CD4-positive, CD25-positive, alpha-beta regulatory T cell (primary cell): Measurements from ENCODE around the gene CBX8. TPM values are rescaled to one million over a fixed set of nuclear protein-coding genes. Genes with fewer than 3 reads are reported as not detected.
A peak's percentile ranks its signal among the peaks of the same experiment; 100 is the strongest.

ENCODE experiments used
- ATAC-seq, 2 donors: fragments of 150-1000 bp; cut with Tn5 transposase; one replicate each; pipeline ENCODE4 v1.10.0; 2021; ENCODE audit warnings: low read depth in 2 of 2, moderate number of reproducible peaks in 2 of 2, moderate library complexity in 1 of 2
- DNase-seq, 3 donors: peaks; one replicate each; pipeline versions ENCODE4 v3.0.0 to v3.0.0-alpha.2; 2012 to 2022; ENCODE audit warnings: mixed read lengths in 1 of 3
- H3K27ac ChIP-seq: one replicate; pipeline ENCODE4 v1.7.0; 2013; ENCODE audit warnings: mild to moderate bottlenecking, low read length; ENCODE audit not compliant: insufficient read depth, poor library complexity, severe bottlenecking
- H3K27me3 ChIP-seq: one replicate; pipeline ENCODE4 v1.7.0; 2013; ENCODE audit warnings: low read length; ENCODE audit not compliant: control insufficient read depth, insufficient read depth
- H3K36me3 ChIP-seq: one replicate; pipeline ENCODE4 v1.7.0; 2013; ENCODE audit warnings: mild to moderate bottlenecking, low read length, moderate library complexity; ENCODE audit not compliant: control insufficient read depth, insufficient read depth
- H3K4me1 ChIP-seq: 2 replicates; pipeline ENCODE4 v1.7.0; 2013; ENCODE audit warnings: mild to moderate bottlenecking, low read length; ENCODE audit not compliant: insufficient read depth, control insufficient read depth, poor library complexity, severe bottlenecking
- H3K4me3 ChIP-seq: one replicate; pipeline ENCODE4 v1.7.0; 2013; ENCODE audit warnings: low read depth, mild to moderate bottlenecking, low read length, moderate library complexity
- H3K9me3 ChIP-seq, 2 experiments: 1 replicate in 1 of 2; 2 replicates in 1 of 2; pipeline ENCODE4 v1.7.0; 2013; ENCODE audit warnings: low read length in 2 of 2, mild to moderate bottlenecking in 1 of 2, moderate library complexity in 1 of 2; ENCODE audit not compliant: control insufficient read depth in 2 of 2
- H3K27ac Mint-ChIP-seq, 3 donors: one replicate each; pipeline ENCODE4 v1.8.0; 2020 to 2022; ENCODE audit warnings: mild to moderate bottlenecking in 3 of 3, mixed read lengths in 3 of 3, moderate library complexity in 2 of 3
- H3K27me3 Mint-ChIP-seq: one replicate; pipeline ENCODE4 v1.8.0; 2022; ENCODE audit warnings: mild to moderate bottlenecking, mixed read lengths
- H3K36me3 Mint-ChIP-seq: one replicate; pipeline ENCODE4 v1.8.0; 2020; ENCODE audit warnings: mixed read lengths
- H3K4me1 Mint-ChIP-seq, 4 donors: one replicate each; pipeline ENCODE4 v1.8.0; 2020 to 2022; ENCODE audit warnings: mixed read lengths in 4 of 4, mild to moderate bottlenecking in 1 of 4
- H3K4me3 Mint-ChIP-seq, 4 donors: one replicate each; pipeline ENCODE4 v1.8.0; 2020 to 2022; ENCODE audit warnings: mild to moderate bottlenecking in 4 of 4, mixed read lengths in 4 of 4, moderate library complexity in 3 of 4
- H3K9me3 Mint-ChIP-seq, 7 donors: one replicate each; pipeline ENCODE4 v1.8.0; 2020 to 2022; ENCODE audit warnings: mixed read lengths in 7 of 7, mild to moderate bottlenecking in 3 of 7, moderate library complexity in 2 of 7
- polyA plus RNA-seq, 4 donors: library from polyadenylated mRNA; unstranded; fragments of 300-500 nt; fragmentation: Illumina TruSeq; gene quantifications; one replicate each; pipeline ENCODE4 v1.2.3, GENCODE V29; 2021
- total RNA-seq: library from RNA; stranded (reverse); gene quantifications from one replicate; pipeline ENCODE4 v1.2.3, GENCODE V29; 2022

Gene CBX8
- total and polyA plus RNA-seq, 5 donors from 2014 or later = 0.30 to 3.4 (median 1.3) TPM

GRCh38 chr17:79814974-79815835, 18.3 kb upstream of the CBX8 start:
- Mint-ChIP-seq H3K36me3 (no peaks in the 10 kb centered on the region), H3K27ac (no peak overlapping the region), H3K27me3 (peaks cover 56% of the 10 kb centered on the region), H3K4me3 (no peak overlapping the region), H3K9me3 (peaks cover 0 to 7% (median 0%) of the 10 kb centered on the region in 7 donors), H3K4me1 (peaks cover 0 to 28% (median 17%) of the 10 kb centered on the region in 4 donors)
- ATAC-seq (no peak), DNase-seq (no peak)
- H3K9me3 ChIP-seq = no peaks in the 10 kb centered on the region
- no peak overlapping the region for H3K4me3 ChIP-seq
- peaks cover 20% of the 10 kb centered on the region for H3K27me3 ChIP-seq
- peaks cover 46% of the 10 kb centered on the region for H3K4me1 ChIP-seq
- H3K27ac ChIP-seq = no peak overlapping the region
- H3K36me3 ChIP-seq = no peaks in the 10 kb centered on the region

GRCh38 chr17:79814127-79814973, 17.5 kb upstream of the CBX8 start:
- Mint-ChIP-seq H3K9me3 (peaks cover 0 to 7% (median 0%) of the 10 kb centered on the region in 7 donors), H3K4me3 (peak overlapping the region; percentile 65 to 92 (median 69)), H3K27me3 (peaks cover 62% of the 10 kb centered on the region), H3K4me1 (peaks cover 0 to 31% (median 17%) of the 10 kb centered on the region in 4 donors), H3K27ac (peak overlapping the region in 1 of 3 donors; percentile 74), H3K36me3 (no peaks in the 10 kb centered on the region)
- ATAC-seq = no peak
- Histone ChIP-seq H3K27ac (no peak overlapping the region), H3K4me3 (no peak overlapping the region), H3K27me3 (peaks cover 21% of the 10 kb centered on the region), H3K9me3 (no peaks in the 10 kb centered on the region), H3K36me3 (no peaks in the 10 kb centered on the region), H3K4me1 (peaks cover 46% of the 10 kb centered on the region)
- no peak for DNase-seq

- H3K27me3 ChIP-seq = peaks cover 30% of the 10 kb centered on the region
- H3K9me3 Mint-ChIP-seq = peaks cover 0 to 10% (median 0%) of the 10 kb centered on the region in 7 donors
Observed at GRCh38 chr17:79813297-79814126, 16.6 kb upstream of the CBX8 start.

GRCh38 chr17:79812353-79813258, 15.7 kb upstream of the CBX8 start:
- Histone ChIP-seq H3K4me3 (no peak overlapping the region), H3K27me3 (peaks cover 36% of the 10 kb centered on the region)

More at GRCh38 chr17:79813297-79814126, 16.6 kb upstream of the CBX8 start:
- ATAC-seq (no peak), DNase-seq (no peak)
- no peaks in the 10 kb centered on the region for H3K36me3 ChIP-seq
- H3K9me3 ChIP-seq = no peaks in the 10 kb centered on the region
- no peak overlapping the region for H3K4me3 ChIP-seq
- H3K4me1 ChIP-seq = peaks cover 46% of the 10 kb centered on the region
- H3K27ac ChIP-seq = no peak overlapping the region
- Mint-ChIP-seq H3K27me3 (peaks cover 65% of the 10 kb centered on the region), H3K36me3 (no peaks in the 10 kb centered on the region), H3K27ac (no peak overlapping the region), H3K4me3 (peak overlapping the region in 1 of 4 donors; percentile 74), H3K4me1 (peaks cover 0 to 39% (median 17%) of the 10 kb centered on the region in 4 donors)

DNA sequence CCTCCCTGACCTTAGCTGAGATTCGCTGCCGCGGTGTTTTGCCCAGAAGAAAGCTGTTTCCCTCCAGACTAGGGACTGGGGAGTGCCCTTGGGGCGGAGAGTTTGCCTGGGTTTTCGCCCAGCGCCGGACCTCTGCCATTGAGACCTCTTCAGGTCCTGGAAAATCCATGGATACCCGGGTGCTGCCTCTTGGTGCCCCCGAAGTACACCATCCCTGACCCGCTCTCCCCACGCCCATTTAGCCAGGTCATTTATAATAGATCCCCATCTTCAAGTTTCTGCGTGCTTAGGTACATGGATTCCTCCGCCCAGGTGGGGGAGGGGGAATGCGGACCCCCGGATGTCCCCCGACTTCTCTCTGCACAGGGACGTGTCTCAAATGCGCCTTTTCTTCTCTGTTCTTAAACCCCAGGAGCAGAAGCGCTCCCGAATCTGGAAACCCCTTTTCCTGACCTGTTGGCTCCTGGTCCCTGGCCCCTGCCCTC, 15.0 kb upstream of the CBX8 start:
- DNase-seq = no peak
- ATAC-seq = no peak
- Histone ChIP-seq H3K4me1 (peaks cover 46% of the 10 kb centered on the region), H3K27ac (no peak overlapping the region), H3K27me3 (peaks cover 37% of the 10 kb centered on the region), H3K4me3 (no peak overlapping the region), H3K9me3 (no peaks in the 10 kb centered on the region), H3K36me3 (no peaks in the 10 kb centered on the region)
- peaks cover 0 to 10% (median 0%) of the 10 kb centered on the region in 7 donors for H3K9me3 Mint-ChIP-seq
- peaks cover 0 to 41% (median 18%) of the 10 kb centered on the region in 4 donors for H3K4me1 Mint-ChIP-seq
- H3K27ac Mint-ChIP-seq = peak overlapping the region in 1 of 3 donors; percentile 66
- no peaks in the 10 kb centered on the region for H3K36me3 Mint-ChIP-seq
- H3K4me3 Mint-ChIP-seq = peak overlapping the region; percentile 51 to 74 (median 74)
- peaks cover 74% of the 10 kb centered on the region for H3K27me3 Mint-ChIP-seq

More at GRCh38 chr17:79812353-79813258, 15.7 kb upstream of the CBX8 start:
- peaks cover 46% of the 10 kb centered on the region for H3K4me1 ChIP-seq
- DNase-seq (no peak), ATAC-seq (no peak)
- Mint-ChIP-seq H3K4me3 (peak overlapping the region; percentile 73 to 82 (median 74)), H3K27ac (peak overlapping the region in 1 of 3 donors; percentile 82), H3K36me3 (no peaks in the 10 kb centered on the region), H3K27me3 (peaks cover 71% of the 10 kb centered on the region), H3K9me3 (peaks cover 0 to 10% (median 0%) of the 10 kb centered on the region in 7 donors), H3K4me1 (peaks cover 0 to 39% (median 16%) of the 10 kb centered on the region in 4 donors)
- H3K36me3 ChIP-seq = no peaks in the 10 kb centered on the region
- no peak overlapping the region for H3K27ac ChIP-seq
- H3K9me3 ChIP-seq = no peaks in the 10 kb centered on the region

DNA sequence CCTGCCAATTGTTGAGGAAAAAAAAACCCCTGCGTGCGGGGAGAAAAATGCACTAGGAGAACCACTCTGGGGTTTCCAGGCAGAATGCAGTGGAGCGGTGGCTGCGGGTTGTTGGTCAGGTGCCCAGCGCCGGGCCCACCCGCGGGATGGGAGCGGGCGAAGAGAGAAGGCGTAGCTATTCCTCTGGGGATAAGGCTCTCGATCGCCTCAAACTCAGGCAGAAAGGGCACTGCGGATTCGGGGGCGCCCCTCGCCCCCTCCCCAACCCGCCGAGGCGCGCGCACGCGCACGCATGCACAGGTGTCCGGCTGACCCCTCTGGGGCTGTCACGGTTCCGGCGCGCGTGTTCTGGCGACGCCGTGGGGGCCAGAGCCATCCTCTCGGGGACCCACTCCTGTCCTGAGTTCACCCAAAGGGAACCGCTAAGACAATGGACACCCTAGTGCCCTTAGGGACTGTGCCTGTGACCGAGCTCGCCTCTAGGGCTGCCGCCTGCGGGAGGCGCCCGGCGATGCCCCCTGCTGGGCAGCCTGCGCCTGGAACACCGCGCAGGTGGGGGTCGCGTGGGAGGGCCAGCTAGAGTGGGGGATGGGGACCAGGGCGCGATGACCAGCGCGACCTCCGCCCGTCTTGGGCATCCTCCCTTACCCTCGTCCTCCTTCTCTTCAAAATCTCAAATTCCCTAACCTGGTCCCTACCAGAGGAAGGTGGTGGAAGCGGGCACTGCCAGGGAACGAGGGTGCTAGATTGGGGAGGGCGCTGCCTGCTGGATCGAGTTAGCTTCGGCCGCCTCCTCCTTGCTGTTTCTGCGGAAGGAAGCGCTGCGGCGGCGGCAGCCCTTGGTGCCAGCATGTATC, 14.4 kb upstream of the CBX8 start:
- no peak overlapping the region for H3K27ac ChIP-seq
- no peak overlapping the region for H3K4me3 ChIP-seq
- peak in 1 of 3 donors; percentile 56 for DNase-seq
- no peaks in the 10 kb centered on the region for H3K36me3 Mint-ChIP-seq
- no peaks in the 10 kb centered on the region for H3K36me3 ChIP-seq
- no peak for ATAC-seq
- H3K9me3 ChIP-seq = no peaks in the 10 kb centered on the region
- peaks cover 0 to 39% (median 17%) of the 10 kb centered on the region in 4 donors for H3K4me1 Mint-ChIP-seq
- peak overlapping the region; percentile 43 to 74 (median 74) for H3K4me3 Mint-ChIP-seq
- peaks cover 74% of the 10 kb centered on the region for H3K27me3 Mint-ChIP-seq
- H3K9me3 Mint-ChIP-seq = peaks cover 0 to 12% (median 0%) of the 10 kb centered on the region in 7 donors
- peak overlapping the region in 1 of 3 donors; percentile 85 for H3K27ac Mint-ChIP-seq
- H3K4me1 ChIP-seq = peaks cover 46% of the 10 kb centered on the region
- peaks cover 36% of the 10 kb centered on the region for H3K27me3 ChIP-seq
